Activated naive CD8-positive, alpha-beta T cell treated with anti-CD3 and anti-CD28 coated beads, Interleukin-2, amount 50 U/mL, for 16 hours (primary cell): ENCODE results near the gene PRDM2.
"Not testable (repeated sequence)": the region's sequence is repeated elsewhere in the genome, so short reads cannot be mapped to it uniquely, and the experiment has no call there.

Experiments used
- DNase-seq: peaks from one replicate; pipeline ENCODE4 v3.0.0-alpha.2; 2020; ENCODE audit warnings: low read depth, low spot score

Gene PRDM2

GRCh38 chr1:13700521-13701270 lies 708 bp downstream of the PRDM2 start:
- no peak for DNase-seq

DNA sequence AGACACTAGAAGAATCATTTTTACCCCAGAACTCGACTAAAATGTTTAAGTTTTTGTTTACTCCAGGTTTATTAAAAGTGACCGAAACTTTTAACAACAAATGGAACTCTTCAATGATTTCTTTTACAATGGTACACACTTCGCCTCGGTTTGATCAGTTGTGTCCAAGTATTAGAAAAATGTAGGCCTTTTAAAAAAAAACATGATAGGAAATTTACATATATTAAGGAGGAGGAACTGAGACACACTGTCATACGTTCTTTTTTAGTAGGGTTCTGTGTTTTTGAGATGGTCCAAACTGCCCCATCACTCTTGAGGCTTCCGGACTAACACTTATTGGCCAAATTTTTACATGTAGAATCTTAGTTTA lies 1.3 kb downstream of the PRDM2 start:
- no peak for DNase-seq

- peak; percentile 28 for DNase-seq
These were observed 2.6 kb downstream of the PRDM2 start for GRCh38 chr1:13702425-13703127.

DNA sequence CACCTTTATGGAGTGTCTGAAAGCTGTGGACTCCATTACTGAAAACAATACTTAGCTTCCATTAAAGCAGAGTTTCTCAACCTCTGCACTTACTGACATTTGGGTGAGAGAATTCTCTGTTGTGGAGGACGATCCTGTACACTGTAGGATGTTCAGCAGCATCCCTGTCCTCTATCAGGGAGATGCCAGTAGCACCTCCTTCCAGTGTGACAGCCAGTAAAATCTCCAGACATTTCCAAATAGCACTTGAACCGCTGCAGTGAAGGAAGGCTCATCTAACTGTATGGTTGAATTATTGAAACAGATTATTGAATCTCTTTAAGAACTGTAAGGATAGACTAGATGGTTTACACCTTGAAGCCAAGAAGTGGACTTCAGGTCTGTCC lies 3.1 kb downstream of the PRDM2 start:
- DNase-seq, result no peak

DNA sequence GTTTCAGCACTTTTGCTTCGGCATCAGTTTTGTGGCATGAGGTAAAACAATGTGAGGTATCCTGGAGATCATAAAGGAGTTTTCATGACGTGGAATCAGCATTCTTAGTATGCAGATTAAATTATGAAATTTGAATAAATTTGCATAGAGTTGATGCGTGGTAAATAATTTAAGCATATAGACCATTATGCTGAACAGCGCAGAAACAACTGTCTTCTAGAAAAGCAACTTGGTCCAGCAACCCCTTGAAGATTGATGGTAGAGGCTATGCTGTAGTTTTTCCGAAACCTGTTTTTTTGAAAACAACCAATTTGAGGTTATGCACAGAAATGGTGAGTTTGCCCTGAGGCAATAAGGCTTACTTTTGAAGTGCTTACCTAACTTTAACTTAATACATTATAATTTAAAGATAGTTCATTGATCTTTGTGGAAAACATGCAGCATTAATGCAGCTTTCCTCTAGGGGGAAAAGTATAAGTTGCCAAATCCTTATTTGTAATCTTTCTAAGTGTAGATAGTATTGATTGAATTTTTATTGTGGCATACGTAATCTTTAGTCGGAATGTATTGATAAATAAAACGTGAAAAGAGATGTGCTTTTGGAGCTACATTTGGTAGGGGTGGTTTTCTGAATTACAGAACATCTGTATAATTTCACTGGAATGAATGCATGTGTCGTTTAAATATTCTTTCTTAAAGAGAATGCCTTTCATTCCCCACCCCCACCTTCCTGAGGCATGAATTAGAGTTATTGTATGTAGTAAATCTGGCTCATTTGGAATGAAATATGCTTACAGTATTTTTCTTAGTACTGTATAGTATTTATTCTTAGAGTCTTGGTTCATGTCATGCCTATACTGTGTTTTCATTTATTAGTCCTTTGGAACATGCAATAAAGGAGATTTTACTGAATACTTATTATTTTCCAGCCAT lies 3.8 kb downstream of the PRDM2 start:
- DNase-seq, result no peak

GRCh38 chr1:13706046-13706445 lies 6.1 kb downstream of the PRDM2 start:
- DNase-seq, result no peak

- DNase-seq, result no peak
These were observed 7.2 kb downstream of the PRDM2 start for GRCh38 chr1:13707164-13707563.

GRCh38 chr1:13708380-13708982 lies 8.5 kb downstream of the PRDM2 start:
- no peak for DNase-seq

DNA sequence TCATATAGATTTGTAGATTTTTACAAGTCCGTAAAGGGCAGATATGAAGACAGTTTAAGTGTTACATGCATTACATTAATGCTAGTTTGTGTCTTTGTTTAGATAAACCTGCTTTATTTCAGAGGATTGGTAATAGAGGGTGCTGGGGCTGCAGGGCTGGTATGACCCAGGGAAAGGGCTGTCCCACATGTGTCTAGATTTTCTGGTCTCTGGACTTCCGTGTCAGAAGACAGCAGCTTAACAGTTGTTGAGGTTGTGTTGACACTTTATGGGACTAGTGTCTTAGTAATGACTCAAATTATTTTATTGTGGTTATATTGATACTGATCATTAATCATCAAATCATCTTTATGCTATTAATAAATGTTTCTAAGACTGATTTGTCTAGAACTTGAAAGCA lies 10.1 kb downstream of the PRDM2 start:
- DNase-seq, result no peak

DNA sequence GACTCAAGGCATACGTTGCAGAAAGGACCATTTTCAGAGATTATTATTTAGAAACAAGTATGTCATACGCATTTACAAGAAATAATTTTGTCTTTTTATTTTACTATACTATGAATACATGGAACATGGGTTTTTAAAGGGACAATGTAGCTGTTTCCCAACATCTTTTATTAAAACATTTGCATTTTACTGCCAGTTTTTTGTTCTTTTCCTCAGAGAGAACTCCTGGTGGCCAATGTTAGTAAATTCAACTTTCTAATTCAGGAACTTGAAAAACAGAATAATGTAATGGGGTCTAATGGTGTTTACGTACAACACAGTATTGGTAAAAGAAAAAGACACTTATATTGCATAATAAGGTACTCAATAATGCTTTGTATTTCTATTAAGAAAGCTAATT lies 14.9 kb downstream of the PRDM2 start:
- DNase-seq, result no peak

- not testable (repeated sequence) for DNase-seq
These were observed 15.8 kb downstream of the PRDM2 start for GRCh38 chr1:13715616-13716287.

DNA sequence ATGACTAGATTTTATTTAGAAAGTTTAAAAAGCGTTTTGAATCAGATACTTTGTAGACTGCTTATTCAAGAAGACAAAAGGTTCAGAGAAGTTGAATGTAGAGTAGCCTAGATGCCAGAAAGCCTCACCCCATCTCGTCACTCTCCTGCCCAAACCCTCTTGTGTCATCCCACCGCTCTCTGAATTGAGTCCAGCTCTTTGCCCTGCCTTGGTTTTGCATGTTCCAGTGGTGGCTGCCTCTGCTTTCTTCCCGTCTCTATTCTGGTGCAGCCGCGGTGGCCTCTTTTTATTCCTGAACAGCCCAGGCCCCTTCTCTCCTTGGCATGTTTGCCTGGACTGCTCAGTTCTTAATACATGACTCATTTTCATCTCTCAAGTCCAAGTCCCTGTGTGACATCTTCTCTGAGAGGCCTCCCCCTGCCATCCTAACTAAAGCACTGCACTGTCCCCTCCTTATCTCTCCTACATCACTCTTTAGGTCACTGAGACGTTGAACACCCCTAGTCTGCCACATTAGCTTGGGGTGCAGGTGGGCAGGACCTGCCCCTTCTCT lies 22.9 kb downstream of the PRDM2 start:
- DNase-seq, result no peak

GRCh38 chr1:13723810-13724209 lies 23.8 kb downstream of the PRDM2 start:
- no peak for DNase-seq

DNA sequence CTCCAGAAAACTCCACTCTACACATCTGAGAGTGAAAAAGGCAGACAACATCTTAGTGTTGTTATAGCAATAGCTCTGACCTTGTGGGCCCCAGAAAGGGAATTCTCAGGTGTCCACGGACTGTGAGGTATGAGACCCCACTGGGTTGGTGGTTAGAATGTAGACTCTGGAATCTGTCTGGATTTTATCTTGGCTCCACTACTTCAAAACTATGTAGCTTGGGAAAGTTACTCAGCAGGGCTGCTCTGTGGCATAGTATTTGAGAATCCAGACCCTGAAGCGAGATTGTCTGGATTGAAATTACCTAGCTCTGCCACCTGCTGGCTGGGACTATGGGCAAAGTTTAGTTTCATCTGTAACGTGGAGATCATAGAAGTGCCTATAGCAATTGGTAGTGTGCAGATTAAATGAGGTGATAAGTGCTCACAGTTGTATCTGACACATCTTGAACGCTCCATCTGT lies 25.8 kb downstream of the PRDM2 start:
- peak; percentile 24 for DNase-seq

GRCh38 chr1:13728091-13728715 lies 28.2 kb downstream of the PRDM2 start:
- DNase-seq, result no peak

DNA sequence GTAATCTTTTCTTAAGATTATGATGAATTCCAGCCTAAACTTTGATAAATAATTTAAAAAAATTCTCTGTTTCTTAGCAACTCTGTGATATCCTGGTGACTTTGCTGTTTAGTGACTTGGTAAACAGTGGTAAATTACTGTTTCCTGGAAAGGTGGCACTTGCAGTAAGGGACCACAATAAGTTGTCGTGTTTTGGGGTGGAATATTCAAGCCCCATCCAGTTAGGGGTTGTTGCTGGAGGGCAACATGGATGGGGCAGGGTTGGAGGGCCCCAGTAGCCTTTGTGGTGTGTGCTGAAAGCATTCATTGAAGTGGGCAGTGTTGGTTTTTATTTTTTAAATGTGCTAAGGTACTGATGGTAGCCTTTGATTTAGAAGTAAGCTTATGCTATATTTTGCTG lies 30.3 kb downstream of the PRDM2 start:
- no peak for DNase-seq

DNA sequence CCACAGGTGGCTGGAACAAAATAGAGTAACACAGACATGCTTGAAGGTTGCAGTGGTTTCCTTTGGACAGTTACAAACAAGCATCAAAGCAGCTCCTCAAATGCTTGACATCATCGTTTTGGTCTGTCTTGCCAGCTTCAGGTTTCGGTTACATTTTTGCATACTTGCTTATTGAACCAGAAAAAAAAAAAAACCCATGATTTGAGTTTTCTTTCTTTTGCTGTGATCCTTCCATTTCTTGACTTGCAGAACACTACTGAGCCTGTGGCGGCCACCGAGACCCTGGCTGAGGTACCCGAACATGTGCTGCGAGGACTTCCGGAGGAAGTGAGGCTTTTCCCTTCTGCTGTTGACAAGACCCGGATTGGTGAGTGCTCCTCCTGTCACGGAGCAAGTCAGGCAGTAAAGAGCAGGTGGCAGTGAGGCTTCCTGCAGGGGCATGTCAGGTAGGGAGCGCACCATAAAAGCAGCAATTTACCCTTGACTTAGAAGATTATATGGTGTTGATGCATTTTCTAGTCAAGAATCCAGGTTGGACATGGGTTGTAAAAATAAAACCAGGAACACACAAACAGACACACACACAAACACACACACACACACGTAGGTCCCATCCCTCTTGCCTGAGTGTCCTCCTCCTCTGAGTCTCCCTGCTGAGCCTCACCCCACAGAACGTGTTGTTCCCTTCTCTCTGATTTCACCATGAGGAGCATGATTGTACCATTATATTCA lies 30.9 kb downstream of the PRDM2 start:
- DNase-seq, result peak; percentile 58

- no peak for DNase-seq
These were observed 31.9 kb downstream of the PRDM2 start for GRCh38 chr1:13731897-13732296.

DNA sequence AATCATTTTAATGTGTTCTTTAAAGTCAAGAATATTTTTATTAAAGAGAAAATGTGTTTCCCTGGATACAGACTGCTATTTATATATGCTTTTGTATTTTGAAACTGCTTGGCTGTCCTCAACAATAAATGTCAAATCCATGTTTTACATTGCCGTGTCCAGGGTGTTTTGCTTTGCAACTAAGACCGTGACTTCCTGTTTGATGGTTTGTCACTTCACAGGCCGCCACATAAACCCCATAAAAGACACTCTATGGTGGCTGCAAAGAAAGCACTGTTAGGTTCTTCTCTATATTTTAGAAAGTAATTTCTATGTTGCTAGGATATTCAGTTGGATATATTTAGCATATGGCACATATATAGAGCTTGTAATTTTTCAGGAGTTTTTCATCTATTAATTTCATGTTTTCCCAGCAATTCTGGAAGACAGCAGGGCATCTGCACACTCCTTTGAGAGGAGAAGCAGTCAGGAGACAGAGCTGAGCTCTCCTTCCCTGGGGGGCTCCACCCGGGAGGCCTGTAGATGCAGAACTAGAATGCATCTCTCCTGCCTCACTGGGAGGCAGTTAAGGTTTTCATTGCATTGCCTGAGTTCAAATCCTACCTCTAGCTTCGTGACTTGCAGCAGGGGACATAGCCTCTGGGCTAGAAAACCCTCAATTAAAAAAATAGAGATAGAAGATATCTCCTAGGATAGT lies 33.1 kb downstream of the PRDM2 start:
- DNase-seq, result no peak
